HFFc6 (cell line): ENCODE measurements around the gene POLR1D. TPM values are rescaled to one million over a fixed set of nuclear protein-coding genes. Genes with fewer than 3 reads are reported as not detected.
A peak's percentile ranks its signal among the peaks of the same experiment; 100 is the strongest.

Experiments
- DNase-seq: peaks from one replicate; pipeline ENCODE4 v3.0.0-alpha.2; 2018
- H3K27ac Mint-ChIP-seq: 2 replicates; pipeline ENCODE4 v1.8.0; 2020; ENCODE audit warnings: mild to moderate bottlenecking, mixed read lengths
- H3K27me3 Mint-ChIP-seq: 2 replicates; pipeline ENCODE4 v1.8.0; 2021; ENCODE audit warnings: mild to moderate bottlenecking, moderate library complexity, mixed read lengths; ENCODE audit not compliant: insufficient read depth
- H3K36me3 Mint-ChIP-seq: 2 replicates; pipeline ENCODE4 v1.8.0; 2021; ENCODE audit warnings: low read depth, mixed read lengths
- H3K4me1 Mint-ChIP-seq: 2 replicates; pipeline ENCODE4 v1.8.0; 2020; ENCODE audit warnings: low read depth, mixed read lengths
- H3K4me3 Mint-ChIP-seq: 2 replicates; pipeline ENCODE4 v1.8.0; 2020; ENCODE audit warnings: mild to moderate bottlenecking, moderate library complexity, mixed read lengths
- H3K9me3 Mint-ChIP-seq: 2 replicates; pipeline ENCODE4 v1.8.0; 2020; ENCODE audit warnings: mild to moderate bottlenecking, mixed read lengths
- total RNA-seq, 6 experiments: library from RNA; stranded (reverse); fragmentation: NEBNext Ultra II Directional; extraction: Animal tissue kit (Norgen Biotek cat#: 25700); gene quantifications; 2 replicates in 1 of 6; 3 replicates in 5 of 6; pipeline ENCODE4 v1.2.3, GENCODE V29; 2021
- TF ChIP-seq, protein P1 (sequence below): fragments of 200-600 bp; sonication (generic); IDR thresholded peaks from 2 replicates; pipeline ENCODE4 v1.5.0; 2021; ENCODE audit warnings: antibody characterized with exemption, mild to moderate bottlenecking

The POLR1D gene
- total RNA-seq, 6 experiments from 2014 or later: 66.2 to 82.0 (median 70.2) TPM

DNA sequence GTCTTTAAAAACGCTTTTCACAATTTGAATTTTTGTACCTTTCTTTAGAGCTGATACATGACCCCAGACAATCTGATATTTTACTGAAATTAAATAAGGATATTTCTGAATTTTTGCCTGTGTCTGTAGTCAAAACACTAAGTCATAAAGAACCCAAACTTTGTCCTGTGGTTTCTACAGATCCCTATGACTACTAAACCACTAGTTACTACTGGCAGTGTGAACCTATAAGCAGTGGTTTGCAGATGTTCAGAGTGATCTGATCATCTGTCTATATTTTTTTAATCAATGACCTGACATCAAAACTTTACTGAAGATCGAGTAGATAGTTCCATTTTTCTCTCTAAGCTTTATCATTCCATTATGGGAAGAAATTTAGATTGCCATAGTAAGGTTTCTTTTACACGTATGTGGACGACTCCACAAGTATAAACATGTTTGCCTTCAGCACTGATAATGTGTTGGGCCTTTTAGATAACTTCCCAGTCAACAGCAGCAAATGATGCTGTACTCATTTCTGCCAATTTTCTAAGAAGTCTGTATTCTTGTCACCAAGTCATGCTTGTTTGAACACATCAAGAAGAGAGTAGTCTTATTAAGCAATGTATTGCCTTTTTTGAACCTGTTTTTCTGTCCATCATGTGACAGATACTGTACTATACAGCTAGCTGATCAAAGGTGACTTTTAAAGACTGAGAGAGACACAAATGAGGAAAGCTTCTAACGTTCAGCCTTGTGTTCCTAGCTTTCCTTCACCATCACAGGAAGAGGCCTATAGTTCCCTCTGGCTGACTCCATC, 21.8 kb downstream of the POLR1D start:
- Mint-ChIP-seq H3K27ac (peak overlapping the region; percentile 6; the same call in 1 of the 2 replicates), H3K27me3 (no peaks in the 10 kb centered on the region; the same call in 1 of the 2 replicates)
- DNase-seq: no peak

DNA sequence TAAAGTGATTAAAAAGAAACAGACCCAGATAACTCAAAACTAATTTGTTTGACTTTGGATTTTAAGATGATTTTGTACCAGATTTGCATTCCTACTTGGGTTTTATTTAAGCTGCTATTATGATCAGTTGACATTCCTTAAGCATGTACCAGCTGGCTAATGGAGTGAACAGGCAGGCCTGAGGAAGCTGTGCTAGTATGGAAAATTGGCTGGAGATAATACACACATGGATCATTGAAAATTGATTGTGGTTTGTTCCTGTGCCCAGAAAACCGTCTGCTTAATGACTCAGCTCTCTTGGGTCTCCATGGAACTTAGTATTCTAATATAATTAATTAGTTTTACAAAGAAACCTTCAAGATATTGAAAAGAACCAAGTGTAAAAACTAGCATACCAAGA, 22.6 kb downstream of the POLR1D start:
- H3K4me1 Mint-ChIP-seq: peaks cover 23% of the 10 kb centered on the region
- H3K36me3 Mint-ChIP-seq: peaks cover 10% of the 10 kb centered on the region
- peak overlapping the region; percentile 33; the same call in 1 of the 2 replicates for H3K4me3 Mint-ChIP-seq
- DNase-seq: peak; percentile 53
- no peaks in the 10 kb centered on the region for H3K9me3 Mint-ChIP-seq
- H3K27ac Mint-ChIP-seq: peak overlapping the region; percentile 6; the same call in 1 of the 2 replicates
- no peaks in the 10 kb centered on the region; the same call in 1 of the 2 replicates for H3K27me3 Mint-ChIP-seq
- TF ChIP-seq, protein P1, sequence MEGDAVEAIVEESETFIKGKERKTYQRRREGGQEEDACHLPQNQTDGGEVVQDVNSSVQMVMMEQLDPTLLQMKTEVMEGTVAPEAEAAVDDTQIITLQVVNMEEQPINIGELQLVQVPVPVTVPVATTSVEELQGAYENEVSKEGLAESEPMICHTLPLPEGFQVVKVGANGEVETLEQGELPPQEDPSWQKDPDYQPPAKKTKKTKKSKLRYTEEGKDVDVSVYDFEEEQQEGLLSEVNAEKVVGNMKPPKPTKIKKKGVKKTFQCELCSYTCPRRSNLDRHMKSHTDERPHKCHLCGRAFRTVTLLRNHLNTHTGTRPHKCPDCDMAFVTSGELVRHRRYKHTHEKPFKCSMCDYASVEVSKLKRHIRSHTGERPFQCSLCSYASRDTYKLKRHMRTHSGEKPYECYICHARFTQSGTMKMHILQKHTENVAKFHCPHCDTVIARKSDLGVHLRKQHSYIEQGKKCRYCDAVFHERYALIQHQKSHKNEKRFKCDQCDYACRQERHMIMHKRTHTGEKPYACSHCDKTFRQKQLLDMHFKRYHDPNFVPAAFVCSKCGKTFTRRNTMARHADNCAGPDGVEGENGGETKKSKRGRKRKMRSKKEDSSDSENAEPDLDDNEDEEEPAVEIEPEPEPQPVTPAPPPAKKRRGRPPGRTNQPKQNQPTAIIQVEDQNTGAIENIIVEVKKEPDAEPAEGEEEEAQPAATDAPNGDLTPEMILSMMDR: no peak

More for the DNA sequence above, 21.8 kb downstream of the POLR1D start:
- TF ChIP-seq, protein P1: no peak
- H3K4me1 Mint-ChIP-seq: peaks cover 30% of the 10 kb centered on the region
- peaks cover 4% of the 10 kb centered on the region; the same call in 1 of the 2 replicates for H3K36me3 Mint-ChIP-seq
- no peak overlapping the region for H3K4me3 Mint-ChIP-seq
- no peaks in the 10 kb centered on the region for H3K9me3 Mint-ChIP-seq

DNA sequence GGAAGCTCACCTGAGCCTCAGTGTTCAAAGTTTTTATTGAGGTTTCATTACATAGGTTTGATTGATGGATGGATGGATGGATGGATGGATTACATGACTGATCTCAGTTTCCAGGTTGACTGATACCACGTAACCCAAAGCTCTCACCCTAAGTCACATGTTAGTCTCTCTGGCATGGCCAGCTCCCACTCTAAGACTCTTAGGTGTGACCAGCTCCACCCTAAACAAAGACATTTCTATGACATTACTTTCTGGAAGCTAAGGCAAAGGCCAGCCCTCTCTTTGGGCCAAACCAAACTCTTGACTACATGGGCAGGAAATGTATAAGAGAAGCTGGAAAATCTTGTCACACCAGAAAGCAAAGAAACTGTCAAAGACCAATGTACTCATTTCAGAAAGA, 28.6 kb downstream of the POLR1D start:
- H3K27ac Mint-ChIP-seq: no peak overlapping the region
- H3K36me3 Mint-ChIP-seq: peaks cover 38% of the 10 kb centered on the region
- no peak overlapping the region for H3K4me3 Mint-ChIP-seq
- peaks cover 11% of the 10 kb centered on the region for H3K9me3 Mint-ChIP-seq
- no peak for DNase-seq
- H3K27me3 Mint-ChIP-seq: no peaks in the 10 kb centered on the region; the same call in 1 of the 2 replicates
- TF ChIP-seq, protein P1: no peak
- no peaks in the 10 kb centered on the region for H3K4me1 Mint-ChIP-seq

DNA sequence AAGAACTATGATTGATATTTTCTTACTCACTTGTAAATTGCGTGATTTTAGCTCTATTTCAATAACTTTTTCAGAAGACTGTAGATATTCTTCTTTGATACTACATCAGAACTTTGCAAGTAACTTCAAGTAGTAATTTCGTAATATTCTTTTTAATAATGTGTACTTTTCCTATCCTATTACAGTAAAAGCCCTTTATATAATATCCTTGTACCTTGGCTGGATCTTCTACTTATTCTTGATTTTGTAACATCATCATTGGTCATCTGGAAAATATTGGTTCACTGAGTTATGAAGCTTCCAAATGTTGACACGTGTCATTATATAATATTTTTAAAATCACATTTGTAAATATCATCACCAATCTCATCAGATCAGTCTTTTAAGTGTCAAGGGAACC, 32.4 kb downstream of the POLR1D start:
- Mint-ChIP-seq H3K27ac (no peak overlapping the region), H3K4me3 (no peak overlapping the region), H3K4me1 (peaks cover 21% of the 10 kb centered on the region), H3K27me3 (no peaks in the 10 kb centered on the region), H3K9me3 (peaks cover 11% of the 10 kb centered on the region), H3K36me3 (peaks cover 30% of the 10 kb centered on the region)
- DNase-seq: no peak
- TF ChIP-seq, protein P1: no peak

DNA sequence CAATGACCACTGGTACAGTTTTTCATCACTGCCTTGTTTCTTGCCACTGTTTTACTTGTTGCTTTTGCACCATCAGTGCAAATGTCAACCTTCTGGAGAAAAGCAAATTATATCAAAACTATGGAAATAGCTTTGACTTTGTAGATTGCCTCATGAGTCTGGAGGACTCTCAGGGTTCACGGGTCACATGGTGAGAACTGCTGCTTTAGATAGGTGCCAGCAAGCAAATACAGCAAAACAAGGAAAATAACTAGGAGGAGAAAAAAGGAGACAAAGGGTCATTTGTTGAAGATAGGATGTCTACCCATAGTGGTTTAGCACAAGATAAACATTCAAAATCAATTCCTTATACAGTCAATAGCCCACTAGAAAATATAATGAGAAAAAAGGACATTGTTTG, 33.1 kb downstream of the POLR1D start:
- H3K27me3 Mint-ChIP-seq: no peaks in the 10 kb centered on the region
- DNase-seq: no peak
- H3K27ac Mint-ChIP-seq: no peak overlapping the region
- H3K36me3 Mint-ChIP-seq: peaks cover 23% of the 10 kb centered on the region
- no peak overlapping the region for H3K4me3 Mint-ChIP-seq
- H3K9me3 Mint-ChIP-seq: peaks cover 7% of the 10 kb centered on the region
- TF ChIP-seq, protein P1: no peak
- peaks cover 27% of the 10 kb centered on the region for H3K4me1 Mint-ChIP-seq
